Naive thymus-derived CD8-positive, alpha-beta T cell (primary cell): ENCODE measurements around the gene PTPRE. TPM values are rescaled to one million over a fixed set of nuclear protein-coding genes. Genes with fewer than 3 reads are reported as not detected.

Experiments
- ATAC-seq, 2 donors: fragments of 150-1000 bp; cut with Tn5 transposase in 1 of 2; sonication (Bioruptor Pico), chemical (Tn5 transposase) in 1 of 2; 1 replicate in 1 of 2; 2 replicates in 1 of 2; pipeline ENCODE4 v1.10.0; 2021; ENCODE audit warnings: mild to moderate bottlenecking in 2 of 2, moderate library complexity in 2 of 2
- POLR2A ChIA-PET: fragments of 350-600 bp; sonication (Branson Sonifier 250); formaldehyde crosslinking; loops from one replicate; lab custom pipeline; 2021; ENCODE audit warnings: antibody characterized with exemption; lab: Charles Lee
- DNase-seq, 10 donors: peaks; one replicate each; pipeline versions ENCODE4 v3.0.0 to v3.0.0-alpha.2; 2020 to 2022
- H3K27ac Mint-ChIP-seq, 10 donors: one replicate each; pipeline ENCODE4 v1.8.0; 2020 to 2022; ENCODE audit warnings: mild to moderate bottlenecking in 10 of 10, mixed read lengths in 10 of 10, moderate library complexity in 4 of 10, inconsistent platforms in 1 of 10
- H3K27me3 Mint-ChIP-seq, 5 donors: one replicate each; pipeline ENCODE4 v1.8.0; 2021 to 2022; ENCODE audit warnings: mixed read lengths in 5 of 5
- H3K36me3 Mint-ChIP-seq, 3 donors: one replicate each; pipeline ENCODE4 v1.8.0; 2020 to 2022; ENCODE audit warnings: mixed read lengths in 3 of 3, mild to moderate bottlenecking in 2 of 3, inconsistent platforms in 1 of 3
- H3K4me1 Mint-ChIP-seq, 4 donors: one replicate each; pipeline ENCODE4 v1.8.0; 2021 to 2022; ENCODE audit warnings: mixed read lengths in 4 of 4
- H3K4me3 Mint-ChIP-seq, 10 donors: one replicate each; pipeline ENCODE4 v1.8.0; 2020 to 2022; ENCODE audit warnings: mild to moderate bottlenecking in 10 of 10, mixed read lengths in 10 of 10, moderate library complexity in 6 of 10, inconsistent platforms in 1 of 10
- H3K9me3 Mint-ChIP-seq, 9 donors: one replicate each; pipeline ENCODE4 v1.8.0; 2020 to 2022; ENCODE audit warnings: mixed read lengths in 9 of 9, mild to moderate bottlenecking in 3 of 9, inconsistent platforms in 1 of 9, moderate library complexity in 1 of 9
- polyA plus RNA-seq, 3 donors: library from polyadenylated mRNA; unstranded; fragments of 300-500 nt; fragmentation: Illumina TruSeq; gene quantifications; one replicate each; pipeline ENCODE4 v1.2.3, GENCODE V29; 2021
- total RNA-seq, 8 experiments: library from RNA in 2 of 8; stranded (reverse) in 2 of 8; gene quantifications; one replicate each; pipeline ENCODE4 v1.2.3 and lab custom pipeline; 2021 to 2026

PTPRE gene
- total and polyA plus RNA-seq, 5 experiments from 2014 or later = 7.8 to 29.5 (median 17.6) TPM

GRCh38 chr10:127903789-127904188 is 3.1 kb upstream of the PTPRE start:
- peaks cover 0 to 7% (median 0%) of the 10 kb centered on the region in 4 donors for H3K4me1 Mint-ChIP-seq
- H3K27me3 Mint-ChIP-seq = peaks cover 10 to 42% (median 34%) of the 10 kb centered on the region in 5 donors
- no peak for ATAC-seq

GRCh38 chr10:127904311-127905000 is 2.4 kb upstream of the PTPRE start:
- Mint-ChIP-seq H3K9me3 (peaks cover 0 to 4% (median 0%) of the 10 kb centered on the region in 9 donors), H3K27me3 (peaks cover 13 to 42% (median 39%) of the 10 kb centered on the region in 5 donors), H3K36me3 (no peaks in the 10 kb centered on the region), H3K4me3 (peak overlapping the region in 2 of 10 donors; percentile 23 to 67), H3K4me1 (peaks cover 0 to 7% (median 1%) of the 10 kb centered on the region in 4 donors), H3K27ac (no peak overlapping the region)
- ATAC-seq = no peak
- POLR2A ChIA-PET = no interaction called here
- DNase-seq = no peak

More at GRCh38 chr10:127903789-127904188, 3.1 kb upstream of the PTPRE start:
- Mint-ChIP-seq H3K27ac (no peak overlapping the region), H3K9me3 (peaks cover 0 to 4% (median 0%) of the 10 kb centered on the region in 9 donors), H3K36me3 (no peaks in the 10 kb centered on the region), H3K4me3 (no peak overlapping the region)
- POLR2A ChIA-PET = no interaction called here
- DNase-seq = no peak

DNA sequence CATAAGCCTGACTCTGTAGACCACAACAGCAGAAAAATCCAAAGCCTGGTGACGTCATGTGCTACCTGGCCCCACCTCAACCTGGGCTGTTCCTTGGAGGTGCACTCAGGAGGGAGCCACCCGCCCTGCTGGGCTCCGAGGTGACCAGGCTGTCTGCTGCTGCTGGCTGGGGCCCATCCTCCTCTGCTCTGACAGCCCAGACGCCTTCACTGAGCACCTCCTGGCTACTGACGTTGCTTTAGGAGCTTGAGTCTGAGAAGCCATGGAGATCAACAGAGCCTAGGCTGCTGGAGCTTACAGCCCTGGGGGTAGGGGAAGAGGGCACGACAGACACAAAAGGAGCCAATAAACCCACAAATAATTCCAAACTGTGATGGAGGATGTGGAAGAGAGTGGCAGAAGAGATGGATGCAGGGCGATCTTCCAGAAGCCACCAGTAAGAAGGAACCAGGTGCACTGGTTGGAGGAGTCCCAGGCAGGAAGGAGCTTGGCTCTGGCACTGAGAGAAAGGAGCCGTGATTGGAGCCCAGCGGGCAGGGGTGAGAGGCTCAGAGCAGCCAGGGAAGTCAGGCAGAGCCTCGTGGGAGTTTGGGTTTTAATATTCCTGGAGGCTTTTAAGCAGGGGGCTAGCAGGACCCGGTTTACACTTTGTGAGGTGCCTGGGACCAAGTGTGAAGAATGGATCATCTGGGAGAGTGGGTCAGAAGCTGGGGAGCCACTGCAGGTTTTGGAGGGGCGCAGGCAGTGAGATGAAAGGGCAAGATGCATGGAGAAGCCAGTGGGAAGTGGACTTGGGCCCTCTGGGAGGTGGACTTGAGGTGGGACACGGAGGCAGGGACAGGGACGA is 1.7 kb upstream of the PTPRE start:
- POLR2A ChIA-PET = no interaction called here
- Mint-ChIP-seq H3K36me3 (no peaks in the 10 kb centered on the region), H3K4me1 (peaks cover 0 to 7% (median 1%) of the 10 kb centered on the region in 4 donors), H3K27ac (peak overlapping the region in 2 of 10 donors; percentile 53 to 55), H3K27me3 (peaks cover 13 to 41% (median 36%) of the 10 kb centered on the region in 5 donors), H3K4me3 (peak overlapping the region in 8 of 10 donors; percentile 9 to 83 (median 63)), H3K9me3 (peaks cover 0 to 4% (median 0%) of the 10 kb centered on the region in 9 donors)
- no peak for ATAC-seq
- DNase-seq = no peak

GRCh38 chr10:127905848-127906261 is 1.0 kb upstream of the PTPRE start:
- Mint-ChIP-seq H3K27ac (peak overlapping the region in 1 of 10 donors; percentile 55), H3K9me3 (peaks cover 0 to 4% (median 0%) of the 10 kb centered on the region in 9 donors), H3K4me1 (peaks cover 0 to 7% (median 1%) of the 10 kb centered on the region in 4 donors), H3K36me3 (no peaks in the 10 kb centered on the region), H3K27me3 (peaks cover 13 to 41% (median 38%) of the 10 kb centered on the region in 5 donors), H3K4me3 (peak overlapping the region; percentile 21 to 69 (median 50))
- DNase-seq (no peak), ATAC-seq (no peak)
- POLR2A ChIA-PET = no interaction called here

- Mint-ChIP-seq H3K4me3 (peak overlapping the region in 5 of 10 donors; percentile 13 to 48 (median 36)), H3K36me3 (no peaks in the 10 kb centered on the region), H3K27me3 (peaks cover 13 to 41% (median 38%) of the 10 kb centered on the region in 5 donors), H3K4me1 (peaks cover 0 to 7% (median 1%) of the 10 kb centered on the region in 4 donors), H3K9me3 (no peaks in the 10 kb centered on the region), H3K27ac (peak overlapping the region in 1 of 10 donors; percentile 57)
- DNase-seq (no peak), ATAC-seq (peak; percentile 29 to 33)
- POLR2A ChIA-PET = interaction anchor here (1.0 kb wide), 1 partner anchor 162 kb away, joined by 3 read pairs; no protein-coding TSS in a partner anchor
Measured at GRCh38 chr10:127907411-127908105, 655 bp downstream of the PTPRE start.

DNA sequence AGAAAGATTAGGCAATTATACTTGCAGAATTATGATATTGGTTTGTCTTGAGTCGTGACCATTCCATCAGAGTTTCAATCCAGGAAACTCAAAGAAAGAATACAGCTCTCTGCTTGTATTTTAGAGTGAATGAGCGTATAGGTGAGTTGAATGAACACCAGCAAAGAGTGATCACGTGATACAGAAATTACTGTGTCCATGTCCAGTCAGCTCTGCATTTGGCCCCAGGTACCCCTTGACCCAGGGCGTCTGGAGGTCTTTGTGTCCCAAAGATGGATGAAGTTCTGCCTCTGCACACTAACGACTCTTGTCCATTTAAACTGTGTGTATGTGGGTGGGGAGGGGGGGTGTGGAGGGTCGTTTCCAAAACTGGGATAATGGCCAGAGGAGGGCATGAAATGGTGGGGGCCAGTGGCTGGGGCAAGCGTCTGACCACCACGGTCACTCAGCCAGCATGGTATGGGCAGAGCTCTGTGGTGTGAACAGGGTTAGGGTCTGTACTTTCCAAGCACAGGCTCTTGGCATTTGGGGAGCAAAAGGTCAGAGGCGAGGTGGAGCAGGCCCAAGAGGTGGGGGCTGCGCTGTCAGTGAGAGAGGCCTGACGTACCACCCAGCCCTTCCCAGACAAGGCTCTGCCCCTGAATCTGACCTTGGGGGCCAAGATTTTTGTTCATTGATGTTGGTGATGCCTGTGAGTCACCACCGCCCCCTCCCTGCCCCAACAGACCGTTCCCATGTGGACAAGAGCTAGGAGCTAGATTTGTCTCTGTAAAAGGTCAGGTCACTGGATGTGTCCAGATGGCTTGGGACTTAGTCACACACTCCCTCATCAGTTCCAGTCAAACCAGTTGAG is 1.4 kb downstream of the PTPRE start:
- peak overlapping the region in 6 of 10 donors; percentile 13 to 48 (median 36) for H3K4me3 Mint-ChIP-seq
- H3K27me3 Mint-ChIP-seq = peaks cover 13 to 41% (median 34%) of the 10 kb centered on the region in 5 donors
- H3K27ac Mint-ChIP-seq = peak overlapping the region in 1 of 10 donors; percentile 57
- POLR2A ChIA-PET = no interaction called here
- DNase-seq (no peak), ATAC-seq (no peak)
- no peaks in the 10 kb centered on the region for H3K9me3 Mint-ChIP-seq
- peaks cover 0 to 7% (median 1%) of the 10 kb centered on the region in 4 donors for H3K4me1 Mint-ChIP-seq
- no peaks in the 10 kb centered on the region for H3K36me3 Mint-ChIP-seq

DNA sequence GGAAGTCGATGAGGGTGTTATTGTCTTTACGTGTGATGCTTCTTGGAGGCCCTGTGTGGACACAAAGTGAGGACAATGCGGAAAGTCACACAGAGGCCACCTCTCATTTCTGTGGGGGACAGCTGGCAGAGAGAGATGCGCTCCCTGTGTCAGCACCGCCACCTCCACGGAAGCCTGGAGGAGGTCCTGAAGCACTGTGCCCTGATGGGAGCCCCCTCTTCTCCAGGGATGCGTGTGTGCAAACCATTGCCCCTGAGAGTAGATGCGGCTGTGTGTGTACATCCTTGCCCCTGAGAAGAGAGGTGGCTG is 2.0 kb downstream of the PTPRE start:
- H3K36me3 Mint-ChIP-seq = no peaks in the 10 kb centered on the region
- ATAC-seq (no peak), DNase-seq (no peak)
- peaks cover 13 to 41% (median 31%) of the 10 kb centered on the region in 5 donors for H3K27me3 Mint-ChIP-seq
- no peak overlapping the region for H3K27ac Mint-ChIP-seq
- peaks cover 0 to 7% (median 1%) of the 10 kb centered on the region in 4 donors for H3K4me1 Mint-ChIP-seq
- H3K4me3 Mint-ChIP-seq = peak overlapping the region in 1 of 10 donors; percentile 41
- H3K9me3 Mint-ChIP-seq = no peaks in the 10 kb centered on the region
- POLR2A ChIA-PET = no interaction called here

DNA sequence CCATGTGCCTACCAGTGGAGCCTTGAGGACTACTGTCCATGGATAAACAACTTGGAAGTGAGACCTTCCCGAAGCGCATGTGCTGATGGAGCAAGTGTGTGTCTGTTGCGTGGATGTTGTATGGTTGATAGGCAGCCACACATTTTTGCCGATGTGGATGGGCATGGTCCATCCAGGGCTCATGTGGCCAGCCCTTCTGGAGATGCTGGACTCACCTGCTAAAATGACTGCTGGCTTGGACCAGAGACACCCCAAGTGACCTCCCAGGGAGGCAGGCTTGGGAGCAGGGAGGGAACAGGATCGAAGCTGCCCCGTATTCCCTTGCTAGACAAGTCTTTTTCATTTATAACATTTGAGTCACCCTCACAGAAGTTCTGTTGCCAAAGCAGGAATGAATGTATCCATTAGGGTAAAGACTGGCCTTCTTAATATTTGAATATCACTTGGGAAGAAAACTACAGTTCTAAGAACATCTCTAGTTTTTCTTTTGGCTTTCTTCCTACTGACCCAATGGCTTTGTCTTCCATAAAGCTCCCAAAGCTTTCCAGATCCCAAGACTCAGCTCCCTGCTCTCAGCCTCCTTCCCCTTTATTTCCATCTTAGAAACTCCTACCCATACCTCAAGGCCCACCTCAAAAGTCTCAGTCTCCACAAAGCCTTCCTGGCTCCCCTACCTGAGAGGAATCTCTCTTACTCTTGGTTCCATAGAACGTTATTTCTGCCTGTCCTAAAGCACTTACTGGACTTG is 3.0 kb downstream of the PTPRE start:
- peaks cover 13 to 33% (median 25%) of the 10 kb centered on the region in 5 donors for H3K27me3 Mint-ChIP-seq
- POLR2A ChIA-PET = no interaction called here
- no peaks in the 10 kb centered on the region for H3K36me3 Mint-ChIP-seq
- no peaks in the 10 kb centered on the region for H3K9me3 Mint-ChIP-seq
- peaks cover 0 to 7% (median 1%) of the 10 kb centered on the region in 4 donors for H3K4me1 Mint-ChIP-seq
- no peak for ATAC-seq
- H3K27ac Mint-ChIP-seq = no peak overlapping the region
- peak overlapping the region in 2 of 10 donors; percentile 13 to 22 for H3K4me3 Mint-ChIP-seq
- no peak for DNase-seq

GRCh38 chr10:127910464-127910770 is 3.5 kb downstream of the PTPRE start:
- Mint-ChIP-seq H3K27me3 (peaks cover 10 to 29% (median 20%) of the 10 kb centered on the region in 5 donors), H3K4me3 (no peak overlapping the region), H3K36me3 (no peaks in the 10 kb centered on the region), H3K27ac (no peak overlapping the region), H3K9me3 (no peaks in the 10 kb centered on the region), H3K4me1 (peaks cover 0 to 7% (median 1%) of the 10 kb centered on the region in 4 donors)
- no peak for DNase-seq
- POLR2A ChIA-PET = no interaction called here
- ATAC-seq = no peak

GRCh38 chr10:127911218-127911866 is 4.4 kb downstream of the PTPRE start:
- Mint-ChIP-seq H3K4me3 (no peak overlapping the region), H3K36me3 (no peaks in the 10 kb centered on the region), H3K27ac (no peak overlapping the region), H3K4me1 (peaks cover 0 to 6% (median 1%) of the 10 kb centered on the region in 4 donors), H3K9me3 (peaks cover 0 to 3% (median 0%) of the 10 kb centered on the region in 9 donors), H3K27me3 (peaks cover 7 to 22% (median 16%) of the 10 kb centered on the region in 5 donors)
- no peak for ATAC-seq
- POLR2A ChIA-PET = no interaction called here
- no peak for DNase-seq

GRCh38 chr10:127911867-127912257 is 5.0 kb downstream of the PTPRE start:
- POLR2A ChIA-PET = no interaction called here
- ATAC-seq (no peak), DNase-seq (no peak)

More at GRCh38 chr10:127911867-127912257, 5.0 kb downstream of the PTPRE start:
- Mint-ChIP-seq H3K27ac (no peak overlapping the region), H3K27me3 (peaks cover 7 to 18% (median 12%) of the 10 kb centered on the region in 5 donors), H3K36me3 (no peaks in the 10 kb centered on the region), H3K4me1 (peaks cover 0 to 4% (median 1%) of the 10 kb centered on the region in 4 donors), H3K4me3 (no peak overlapping the region), H3K9me3 (peaks cover 0 to 3% (median 0%) of the 10 kb centered on the region in 9 donors)
